ENCODE measurements around the gene AIG1.

AIG1 gene

DNA sequence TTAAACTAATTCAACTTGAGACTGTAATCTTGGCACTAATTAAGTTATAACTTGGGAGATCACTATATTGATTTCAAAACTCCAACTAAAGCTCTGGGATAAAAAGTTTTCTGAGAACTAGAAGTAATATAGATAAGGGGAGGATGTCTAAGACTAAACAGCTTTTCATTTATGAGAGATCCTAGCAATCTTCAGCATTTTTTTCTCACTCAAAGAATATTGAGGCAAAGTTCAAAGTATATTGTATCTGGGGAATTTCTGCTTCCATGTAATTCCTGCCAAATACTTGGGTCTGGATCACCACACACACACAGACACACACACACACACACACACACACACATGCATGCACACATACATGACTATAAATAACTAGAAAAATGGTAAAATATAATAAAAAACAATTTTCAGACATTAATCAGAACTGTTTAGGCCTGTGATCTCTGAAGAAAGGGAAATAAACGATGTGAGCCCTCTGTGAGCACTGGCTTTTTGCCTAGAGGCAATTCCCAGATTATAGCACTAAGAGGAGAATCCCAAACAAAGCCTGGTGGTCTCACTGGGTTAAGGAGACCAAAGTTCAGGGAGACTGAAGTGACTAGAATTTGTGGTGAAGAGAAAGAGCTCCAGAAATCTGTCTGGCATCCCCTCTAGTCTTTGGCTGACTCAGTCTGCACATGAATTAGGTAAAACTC lies 297.0 kb downstream of the AIG1 start:
- H3K27me3 ChIP-seq: no peaks in the 10 kb centered on the region
- H3K4me3 ChIP-seq: no peak overlapping the region
- H3K36me3 ChIP-seq: no peaks in the 10 kb centered on the region
- TF ChIP-seq Cebpa-rat (IDR thresholded peaks at IDR 0.05): no peak
- 0 out of 2 replicates have a peak, but pooled peaks cover 5% of the 10 kb centered on the region for H3K9me3 ChIP-seq
- no peak overlapping the region for H3K9ac ChIP-seq
- no peak overlapping the region for H3K4me2 ChIP-seq
- H3K27ac ChIP-seq: no peak overlapping the region
- H4K20me1 ChIP-seq: no peaks in the 10 kb centered on the region
- H3K4me1 ChIP-seq: no peaks in the 10 kb centered on the region

DNA sequence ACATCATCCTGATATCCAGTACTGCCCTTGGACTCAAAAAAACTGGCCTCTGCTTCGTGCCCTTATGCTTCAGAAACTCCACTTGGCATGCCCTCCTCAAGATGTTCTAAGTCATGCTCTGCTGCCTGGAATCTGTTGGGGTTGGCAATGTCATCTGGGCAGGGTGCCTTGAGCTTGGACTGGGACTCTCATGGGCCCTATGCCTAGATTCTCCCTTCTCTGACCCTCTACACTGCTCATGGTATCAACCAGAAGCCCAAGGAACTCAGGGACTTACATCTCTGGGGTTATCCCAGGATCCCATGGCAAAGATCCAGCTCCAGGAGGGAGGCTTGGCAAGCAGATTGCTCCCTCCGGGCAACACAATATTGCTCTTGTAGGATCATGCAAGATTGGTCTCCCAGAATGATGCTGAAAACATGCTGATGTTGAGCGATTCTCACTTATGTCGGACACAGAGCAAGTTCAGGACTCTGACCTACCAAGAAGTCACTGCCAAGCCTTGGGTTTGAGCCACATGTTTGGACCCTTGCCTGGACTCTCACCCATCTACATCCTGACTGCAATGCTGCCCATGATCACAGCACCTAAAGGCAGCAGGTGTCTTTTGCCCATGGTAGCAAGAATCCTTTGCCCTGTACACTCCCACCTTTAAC lies 301.0 kb downstream of the AIG1 start:
- Histone ChIP-seq H3K9ac (no peak overlapping the region), H3K36me3 (no peaks in the 10 kb centered on the region), H3K4me2 (no peak overlapping the region), H3K27me3 (no peaks in the 10 kb centered on the region), H3K9me3 (no peaks in the 10 kb centered on the region), H3K4me1 (no peaks in the 10 kb centered on the region), H3K27ac (no peak overlapping the region), H4K20me1 (no peaks in the 10 kb centered on the region), H3K4me3 (no peak overlapping the region)
- TF ChIP-seq Cebpa-rat (IDR thresholded peaks at IDR 0.05): no peak

DNA sequence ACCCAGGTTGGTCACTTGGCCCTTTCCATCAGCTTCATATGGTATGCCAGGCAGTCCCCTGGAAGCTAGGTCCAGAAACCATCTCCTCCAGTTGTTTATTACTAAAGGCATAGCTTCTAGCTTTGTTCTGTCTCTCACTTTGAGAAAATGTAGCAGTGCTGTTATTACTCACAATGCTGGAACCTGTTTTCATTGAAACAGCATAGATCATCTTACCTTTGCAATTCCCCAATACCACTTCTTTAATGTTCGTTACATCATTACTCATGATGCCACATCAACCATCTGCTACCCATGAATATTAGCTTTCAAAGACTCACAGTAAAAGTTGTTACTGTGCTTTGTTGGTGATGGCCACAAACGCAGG lies 301.5 kb downstream of the AIG1 start:
- no peak for TF ChIP-seq Cebpa-rat (IDR thresholded peaks at IDR 0.05)
- H3K9ac ChIP-seq: no peak overlapping the region
- H3K9me3 ChIP-seq: no peaks in the 10 kb centered on the region
- no peak overlapping the region for H3K4me3 ChIP-seq
- H3K36me3 ChIP-seq: no peaks in the 10 kb centered on the region
- no peak overlapping the region for H3K4me2 ChIP-seq
- H3K27ac ChIP-seq: no peak overlapping the region
- no peaks in the 10 kb centered on the region for H4K20me1 ChIP-seq
- no peaks in the 10 kb centered on the region for H3K27me3 ChIP-seq
- H3K4me1 ChIP-seq: no peaks in the 10 kb centered on the region

DNA sequence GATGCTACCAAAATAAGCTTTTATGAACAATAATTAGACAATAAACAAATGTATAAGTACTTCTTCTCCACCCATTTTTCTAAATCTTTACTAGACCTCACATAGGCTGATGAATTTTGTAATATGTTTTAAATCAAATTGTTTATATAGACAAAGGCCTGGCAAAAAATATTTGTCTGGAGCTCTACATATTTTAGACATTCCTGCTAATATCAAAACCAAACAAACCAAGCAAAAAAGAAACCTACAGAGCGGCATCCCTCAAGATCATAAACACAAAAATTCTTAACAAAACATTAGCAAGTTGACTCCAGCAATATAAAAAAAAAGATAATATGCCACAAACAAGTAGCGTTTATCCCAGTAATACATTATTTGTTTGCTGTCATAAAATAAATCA lies 302.6 kb downstream of the AIG1 start:
- no peaks in the 10 kb centered on the region for H3K4me1 ChIP-seq
- no peak overlapping the region for H3K9ac ChIP-seq
- H4K20me1 ChIP-seq: no peaks in the 10 kb centered on the region
- no peak overlapping the region for H3K4me2 ChIP-seq
- H3K36me3 ChIP-seq: no peaks in the 10 kb centered on the region
- no peak overlapping the region for H3K4me3 ChIP-seq
- no peak overlapping the region for H3K27ac ChIP-seq
- no peaks in the 10 kb centered on the region for H3K27me3 ChIP-seq
- TF ChIP-seq Cebpa-rat (IDR thresholded peaks at IDR 0.05): no peak
- H3K9me3 ChIP-seq: no peaks in the 10 kb centered on the region

DNA sequence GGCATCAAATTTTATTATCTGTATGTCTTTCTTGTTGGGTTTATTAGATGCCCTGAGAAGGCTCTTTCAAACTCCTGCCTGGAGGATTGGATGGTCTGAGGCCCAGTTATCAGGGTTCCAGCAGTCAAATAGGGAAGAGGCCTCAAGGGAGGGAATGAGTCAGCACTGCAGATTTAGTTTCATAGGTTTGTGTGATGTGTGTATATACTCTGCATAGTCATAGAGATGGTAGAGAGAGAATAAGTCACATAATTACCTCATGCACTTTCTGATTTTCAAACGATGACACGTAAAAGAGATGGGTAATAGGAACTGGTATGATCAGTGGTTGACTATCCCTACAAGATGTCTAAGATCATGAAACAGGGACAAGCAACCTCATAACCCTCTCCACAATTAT lies 307.7 kb downstream of the AIG1 start:
- no peak for TF ChIP-seq Cebpa-rat (IDR thresholded peaks at IDR 0.05)
- Histone ChIP-seq H3K27ac (no peak overlapping the region), H3K4me1 (no peaks in the 10 kb centered on the region), H4K20me1 (no peaks in the 10 kb centered on the region), H3K27me3 (no peaks in the 10 kb centered on the region), H3K4me2 (no peak overlapping the region), H3K4me3 (no peak overlapping the region), H3K9ac (no peak overlapping the region), H3K9me3 (no peaks in the 10 kb centered on the region), H3K36me3 (no peaks in the 10 kb centered on the region)

DNA sequence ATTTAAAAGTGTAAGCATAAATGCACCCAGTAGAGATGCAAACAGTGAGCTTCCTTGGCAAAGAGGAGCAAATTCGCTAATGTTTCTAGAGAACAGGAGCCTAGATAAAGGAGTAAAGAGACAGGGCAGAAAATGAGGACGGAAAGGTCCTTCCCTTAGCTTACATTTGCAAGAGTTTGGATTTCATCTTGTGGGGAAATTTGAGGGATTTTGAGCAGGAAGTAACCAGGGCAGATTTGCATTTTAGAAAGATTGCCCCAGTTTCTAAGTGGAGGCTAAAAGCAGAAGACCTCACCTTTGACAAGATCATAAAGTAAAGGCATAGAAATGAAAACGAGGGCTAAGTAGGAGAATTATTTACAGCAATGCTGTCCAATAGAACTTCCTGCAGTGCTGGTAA lies 309.3 kb downstream of the AIG1 start:
- Histone ChIP-seq H3K27me3 (no peaks in the 10 kb centered on the region), H3K36me3 (no peaks in the 10 kb centered on the region), H3K4me2 (no peak overlapping the region), H3K9me3 (no peaks in the 10 kb centered on the region), H3K4me1 (no peaks in the 10 kb centered on the region), H4K20me1 (no peaks in the 10 kb centered on the region), H3K27ac (no peak overlapping the region), H3K4me3 (no peak overlapping the region), H3K9ac (no peak overlapping the region)
- TF ChIP-seq Cebpa-rat (IDR thresholded peaks at IDR 0.05): no peak

DNA sequence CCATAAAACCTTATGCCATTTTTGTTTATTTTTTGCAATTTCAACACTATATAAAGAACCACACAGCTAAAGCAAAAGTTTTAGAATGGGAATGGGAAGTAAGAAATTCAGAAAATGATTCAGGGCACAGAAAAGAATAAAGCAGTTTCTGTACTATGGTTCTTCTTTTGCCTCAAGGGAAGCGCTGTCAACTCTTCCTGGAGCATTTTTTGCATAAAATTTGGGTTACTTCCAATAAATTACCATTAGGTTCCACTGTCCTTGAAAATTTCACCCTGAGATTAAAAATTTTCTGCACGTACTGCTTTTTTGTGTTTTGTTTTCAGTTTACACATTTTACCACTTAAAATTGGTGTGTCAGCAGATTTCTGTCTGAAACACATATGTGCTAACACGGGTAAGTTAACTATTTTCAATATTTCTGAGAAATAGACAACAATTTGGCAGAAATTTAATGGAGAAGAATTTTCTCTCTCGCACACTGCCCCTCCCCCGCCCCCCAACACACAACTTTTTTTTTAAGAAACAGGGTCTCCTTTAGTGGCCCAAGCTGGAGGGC lies 310.2 kb downstream of the AIG1 start:
- no peak overlapping the region for H3K9ac ChIP-seq
- H3K36me3 ChIP-seq: no peaks in the 10 kb centered on the region
- TF ChIP-seq Cebpa-rat (IDR thresholded peaks at IDR 0.05): no peak
- 0 out of 2 replicates have a peak, but pooled peaks cover 6% of the 10 kb centered on the region for H3K4me1 ChIP-seq
- H4K20me1 ChIP-seq: no peaks in the 10 kb centered on the region
- no peak overlapping the region for H3K27ac ChIP-seq
- no peaks in the 10 kb centered on the region for H3K9me3 ChIP-seq
- no peak overlapping the region for H3K4me2 ChIP-seq
- H3K27me3 ChIP-seq: no peaks in the 10 kb centered on the region
- H3K4me3 ChIP-seq: no peak overlapping the region

DNA sequence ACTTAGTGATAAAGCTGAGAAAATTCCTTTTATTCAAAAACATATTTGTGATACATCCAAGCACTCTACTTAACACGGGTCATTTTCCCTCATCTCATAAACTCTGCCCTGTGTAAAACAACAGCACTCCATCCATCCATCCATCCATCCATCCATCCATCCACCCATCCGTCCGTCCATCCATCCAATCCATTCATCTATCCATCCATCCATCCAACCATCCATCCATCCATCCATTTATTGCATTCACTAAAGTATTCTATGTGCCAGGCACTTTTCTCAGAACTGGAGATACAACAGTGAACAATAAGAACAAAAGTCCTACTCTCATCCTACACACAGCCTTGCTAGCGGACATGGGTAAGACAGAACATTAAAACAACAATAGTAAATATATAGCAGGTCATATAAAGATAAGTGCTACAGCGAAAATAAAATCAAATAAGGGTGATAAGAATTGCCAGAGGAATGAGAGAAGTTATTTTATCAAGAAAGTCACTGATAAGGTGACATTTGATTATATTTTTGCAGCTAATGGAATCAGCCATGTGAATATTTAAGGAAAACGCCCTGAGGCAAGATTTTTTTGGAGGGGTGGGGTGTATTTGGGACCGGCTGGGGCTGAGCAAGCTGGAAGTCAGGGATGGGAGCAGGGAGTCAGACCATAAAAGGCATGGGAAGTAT lies 311.7 kb downstream of the AIG1 start:
- Histone ChIP-seq H3K4me1 (0 out of 2 replicates have a peak, but pooled peaks cover 6% of the 10 kb centered on the region), H3K4me3 (no peak overlapping the region), H4K20me1 (no peaks in the 10 kb centered on the region), H3K36me3 (no peaks in the 10 kb centered on the region), H3K9me3 (peaks cover 6% of the 10 kb centered on the region; the same call in 1 of the 2 replicates), H3K4me2 (no peak overlapping the region), H3K9ac (no peak overlapping the region), H3K27ac (no peak overlapping the region), H3K27me3 (no peaks in the 10 kb centered on the region)
- TF ChIP-seq Cebpa-rat (IDR thresholded peaks at IDR 0.05): no peak

DNA sequence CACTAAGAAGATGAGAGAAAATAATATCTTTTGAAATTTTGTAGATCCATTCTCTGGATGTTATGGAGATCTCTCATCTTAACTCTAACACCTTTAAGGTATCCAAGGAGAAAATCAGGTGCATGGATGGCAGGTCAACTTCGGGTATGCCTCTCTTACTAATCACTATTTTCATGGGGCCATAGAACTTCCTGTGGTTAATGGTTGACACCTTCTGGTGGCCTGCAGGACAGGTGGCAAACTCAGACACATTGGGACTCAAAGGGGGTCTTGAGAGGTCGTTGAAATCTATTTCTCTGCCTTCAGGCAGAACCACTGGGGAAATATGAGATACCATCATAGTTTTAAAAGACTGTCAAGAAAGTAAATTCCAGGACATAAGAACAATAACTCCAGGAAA lies 313.3 kb downstream of the AIG1 start:
- no peak for TF ChIP-seq Cebpa-rat (IDR thresholded peaks at IDR 0.05)
- Histone ChIP-seq H3K4me2 (no peak overlapping the region), H3K4me1 (0 out of 2 replicates have a peak, but pooled peaks cover 6% of the 10 kb centered on the region), H3K4me3 (no peak overlapping the region), H3K9me3 (peaks cover 13% of the 10 kb centered on the region; the same call in 1 of the 2 replicates), H3K9ac (no peak overlapping the region), H3K27ac (no peak overlapping the region), H3K36me3 (no peaks in the 10 kb centered on the region), H4K20me1 (no peaks in the 10 kb centered on the region), H3K27me3 (no peaks in the 10 kb centered on the region)

Measured in BLaER1 (cell line).